Measurements from ENCODE around the gene MAPK10. TPM values are rescaled to one million over a fixed set of nuclear protein-coding genes. Genes with fewer than 3 reads are reported as not detected.

MAPK10 gene
- total RNA-seq, 1 donor from 2014 or later = 92.6 TPM

GRCh38 chr4:85951099-85951498 lies 408.8 kb downstream of the MAPK10 start:
- Mint-ChIP-seq H3K4me3 (ENCODE audit: unreplicated experiment) (no peak overlapping the region), H3K9me3 (ENCODE audit: unreplicated experiment) (no peaks in the 10 kb centered on the region), H3K36me3 (ENCODE audit: unreplicated experiment) (no peaks in the 10 kb centered on the region), H3K27ac (ENCODE audit: unreplicated experiment) (no peak overlapping the region), H3K27me3 (ENCODE audit: unreplicated experiment) (no peaks in the 10 kb centered on the region), H3K4me1 (ENCODE audit: low read depth, unreplicated experiment) (no peaks in the 10 kb centered on the region)
- no peak for DNase-seq
- TF ChIP-seq CTCF (IDR thresholded peaks at IDR 0.05; ENCODE audit: partially characterized antibody, unreplicated experiment) = no peak

DNA sequence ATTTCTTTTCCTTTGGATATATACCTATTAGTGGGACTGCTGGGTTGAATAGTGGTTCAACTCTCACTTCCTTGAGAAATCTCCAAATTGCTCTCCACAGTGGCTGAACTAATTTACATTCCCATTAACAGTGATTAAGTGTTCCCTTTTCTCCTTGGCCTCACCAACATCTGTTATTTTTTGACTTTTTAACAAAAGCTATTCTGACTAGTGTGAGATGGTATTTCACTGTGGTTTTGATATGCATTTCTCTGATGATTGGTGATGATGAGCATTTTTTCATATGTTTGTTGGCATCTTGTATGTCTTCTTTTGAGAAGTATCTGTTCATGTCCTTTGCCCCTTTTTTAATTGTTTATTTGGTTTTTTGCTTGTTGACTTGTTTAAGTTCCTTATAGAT lies 413.0 kb downstream of the MAPK10 start:
- no peaks in the 10 kb centered on the region for H3K36me3 Mint-ChIP-seq (ENCODE audit: unreplicated experiment)
- H3K9me3 Mint-ChIP-seq (ENCODE audit: unreplicated experiment) = no peaks in the 10 kb centered on the region
- no peak for TF ChIP-seq CTCF (IDR thresholded peaks at IDR 0.05; ENCODE audit: partially characterized antibody, unreplicated experiment)

DNA sequence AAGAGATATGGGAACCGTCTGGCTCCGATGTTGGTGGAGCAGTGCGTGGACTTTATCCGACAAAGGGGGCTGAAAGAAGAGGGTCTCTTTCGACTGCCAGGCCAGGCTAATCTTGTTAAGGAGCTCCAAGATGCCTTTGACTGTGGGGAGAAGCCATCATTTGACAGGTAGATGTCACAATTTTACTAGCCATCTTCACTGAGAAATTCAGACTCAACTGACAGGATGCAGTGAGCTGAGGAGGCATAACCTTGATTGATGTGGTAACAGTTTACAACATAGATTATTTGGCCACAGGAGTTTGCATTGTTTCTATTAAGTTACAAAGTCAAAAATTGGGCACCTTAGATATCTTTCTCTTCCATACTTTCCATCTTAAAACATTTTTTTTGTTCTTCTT lies 417.7 kb downstream of the MAPK10 start:
- Mint-ChIP-seq H3K9me3 (ENCODE audit: unreplicated experiment) (no peaks in the 10 kb centered on the region), H3K36me3 (ENCODE audit: unreplicated experiment) (no peaks in the 10 kb centered on the region), H3K4me3 (ENCODE audit: unreplicated experiment) (no peak overlapping the region), H3K27ac (ENCODE audit: unreplicated experiment) (no peak overlapping the region), H3K4me1 (ENCODE audit: low read depth, unreplicated experiment) (no peaks in the 10 kb centered on the region), H3K27me3 (ENCODE audit: unreplicated experiment) (no peaks in the 10 kb centered on the region)
- TF ChIP-seq CTCF (IDR thresholded peaks at IDR 0.05; ENCODE audit: partially characterized antibody, unreplicated experiment) = no peak
- DNase-seq = no peak

More for the DNA sequence above, 413.0 kb downstream of the MAPK10 start:
- Mint-ChIP-seq H3K27me3 (ENCODE audit: unreplicated experiment) (no peaks in the 10 kb centered on the region), H3K4me3 (ENCODE audit: unreplicated experiment) (no peak overlapping the region), H3K4me1 (ENCODE audit: low read depth, unreplicated experiment) (no peaks in the 10 kb centered on the region), H3K27ac (ENCODE audit: unreplicated experiment) (no peak overlapping the region)
- no peak for DNase-seq

DNA sequence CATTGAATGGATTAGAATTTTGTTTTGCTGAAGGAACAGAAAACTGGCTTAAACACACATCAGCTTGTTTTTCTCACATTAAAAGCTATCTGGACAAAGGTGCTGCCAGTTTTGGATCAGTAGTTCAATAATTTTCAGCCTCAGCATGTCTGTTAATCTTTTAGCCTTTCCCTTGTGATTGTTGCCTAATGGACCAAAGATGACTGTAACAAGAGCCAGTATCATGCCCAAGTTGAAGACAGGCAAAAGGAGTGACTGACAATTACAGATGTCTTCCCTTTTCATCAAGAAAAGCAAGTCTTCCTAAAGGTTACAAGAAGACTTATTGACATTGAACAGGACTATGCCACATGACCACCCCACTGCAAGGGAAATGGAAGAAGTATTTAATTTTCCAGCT lies 419.7 kb downstream of the MAPK10 start:
- no peak for TF ChIP-seq CTCF (IDR thresholded peaks at IDR 0.05; ENCODE audit: partially characterized antibody, unreplicated experiment)
- H3K4me1 Mint-ChIP-seq (ENCODE audit: low read depth, unreplicated experiment) = no peaks in the 10 kb centered on the region
- no peaks in the 10 kb centered on the region for H3K36me3 Mint-ChIP-seq (ENCODE audit: unreplicated experiment)
- H3K9me3 Mint-ChIP-seq (ENCODE audit: unreplicated experiment) = no peaks in the 10 kb centered on the region
- H3K27me3 Mint-ChIP-seq (ENCODE audit: unreplicated experiment) = no peaks in the 10 kb centered on the region
- no peak for DNase-seq
- H3K27ac Mint-ChIP-seq (ENCODE audit: unreplicated experiment) = no peak overlapping the region
- no peak overlapping the region for H3K4me3 Mint-ChIP-seq (ENCODE audit: unreplicated experiment)

Other genes starting within 250 kb of the MAPK10 start
- gene PTPN13, start 234.3 kb upstream of the MAPK10 start, total RNA-seq (ENCODE audit: unreplicated experiment) = 44.1 TPM

Measured in glutamatergic neuron (in vitro differentiated cells).